ENCODE measurements around the gene STAG1. TPM values are rescaled to one million over a fixed set of nuclear protein-coding genes. Genes with fewer than 3 reads are reported as not detected.
A peak's percentile ranks its signal among the peaks of the same experiment; 100 is the strongest.

The STAG1 gene
- polyA plus RNA-seq, 1 donor from 2014 or later: 20.8 TPM

GRCh38 chr3:136703429-136703828, 48.7 kb downstream of the STAG1 start:
- Mint-ChIP-seq H3K9me3 (peaks cover 2 to 10% (median 3%) of the 10 kb centered on the region in 3 donors), H3K27ac (no peak overlapping the region), H3K4me1 (peaks cover 24 to 29% (median 27%) of the 10 kb centered on the region in 3 donors), H3K4me3 (no peak overlapping the region), H3K36me3 (peaks cover 11% of the 10 kb centered on the region), H3K27me3 (no peaks in the 10 kb centered on the region)

GRCh38 chr3:136699271-136699828, 52.8 kb downstream of the STAG1 start:
- Mint-ChIP-seq H3K4me1 (peaks cover 26 to 30% (median 28%) of the 10 kb centered on the region in 3 donors), H3K4me3 (peak overlapping the region in 1 of 4 donors; percentile 63), H3K9me3 (peaks cover 5 to 17% (median 10%) of the 10 kb centered on the region in 3 donors), H3K27ac (peak overlapping the region in 1 of 3 donors; percentile 25), H3K27me3 (no peaks in the 10 kb centered on the region), H3K36me3 (peaks cover 15% of the 10 kb centered on the region)

GRCh38 chr3:136698361-136698760, 53.8 kb downstream of the STAG1 start:
- H3K9me3 Mint-ChIP-seq: peaks cover 5 to 18% (median 10%) of the 10 kb centered on the region in 3 donors

GRCh38 chr3:136696797-136697196, 55.4 kb downstream of the STAG1 start:
- H3K27ac Mint-ChIP-seq: no peak overlapping the region
- peaks cover 7 to 21% (median 12%) of the 10 kb centered on the region in 3 donors for H3K9me3 Mint-ChIP-seq
- H3K4me3 Mint-ChIP-seq: no peak overlapping the region
- peaks cover 14% of the 10 kb centered on the region for H3K36me3 Mint-ChIP-seq
- H3K27me3 Mint-ChIP-seq: no peaks in the 10 kb centered on the region
- peaks cover 26 to 30% (median 27%) of the 10 kb centered on the region in 3 donors for H3K4me1 Mint-ChIP-seq

More at GRCh38 chr3:136698361-136698760, 53.8 kb downstream of the STAG1 start:
- Mint-ChIP-seq H3K27me3 (no peaks in the 10 kb centered on the region), H3K4me1 (peaks cover 26 to 30% (median 27%) of the 10 kb centered on the region in 3 donors), H3K4me3 (peak overlapping the region in 1 of 4 donors; percentile 42), H3K36me3 (peaks cover 15% of the 10 kb centered on the region), H3K27ac (no peak overlapping the region)

- peak overlapping the region in 2 of 4 donors; percentile 29 to 65 for H3K4me3 Mint-ChIP-seq
- peaks cover 11% of the 10 kb centered on the region for H3K36me3 Mint-ChIP-seq
- H3K27me3 Mint-ChIP-seq: no peaks in the 10 kb centered on the region
- no peak overlapping the region for H3K27ac Mint-ChIP-seq
- H3K9me3 Mint-ChIP-seq: peaks cover 7 to 21% (median 10%) of the 10 kb centered on the region in 3 donors
- H3K4me1 Mint-ChIP-seq: peaks cover 23 to 30% (median 26%) of the 10 kb centered on the region in 3 donors
Observed at GRCh38 chr3:136694321-136694720, 57.9 kb downstream of the STAG1 start.

GRCh38 chr3:136690599-136690998, 61.6 kb downstream of the STAG1 start:
- Mint-ChIP-seq H3K27me3 (no peaks in the 10 kb centered on the region), H3K4me3 (peak overlapping the region in 1 of 4 donors; percentile 81), H3K27ac (no peak overlapping the region), H3K9me3 (peaks cover 1 to 8% (median 6%) of the 10 kb centered on the region in 3 donors), H3K36me3 (peaks cover 8% of the 10 kb centered on the region), H3K4me1 (peaks cover 12 to 26% (median 21%) of the 10 kb centered on the region in 3 donors)

GRCh38 chr3:136685882-136686281, 66.3 kb downstream of the STAG1 start:
- H3K36me3 Mint-ChIP-seq: peaks cover 12% of the 10 kb centered on the region
- no peak overlapping the region for H3K27ac Mint-ChIP-seq
- H3K27me3 Mint-ChIP-seq: no peaks in the 10 kb centered on the region
- H3K4me1 Mint-ChIP-seq: peaks cover 20 to 30% (median 27%) of the 10 kb centered on the region in 3 donors
- no peaks in the 10 kb centered on the region for H3K9me3 Mint-ChIP-seq
- peak overlapping the region in 1 of 4 donors; percentile 34 for H3K4me3 Mint-ChIP-seq

GRCh38 chr3:136682740-136683312, 69.4 kb downstream of the STAG1 start:
- Mint-ChIP-seq H3K4me3 (peak overlapping the region in 1 of 4 donors; percentile 12), H3K27me3 (no peaks in the 10 kb centered on the region), H3K27ac (no peak overlapping the region), H3K36me3 (peaks cover 9% of the 10 kb centered on the region), H3K4me1 (peaks cover 14 to 21% (median 20%) of the 10 kb centered on the region in 3 donors), H3K9me3 (no peaks in the 10 kb centered on the region)

GRCh38 chr3:136678981-136679380, 73.2 kb downstream of the STAG1 start:
- Mint-ChIP-seq H3K9me3 (no peaks in the 10 kb centered on the region), H3K4me3 (no peak overlapping the region), H3K36me3 (peaks cover under 1% of the 10 kb centered on the region), H3K4me1 (peaks cover 21 to 25% (median 22%) of the 10 kb centered on the region in 3 donors), H3K27me3 (no peaks in the 10 kb centered on the region), H3K27ac (no peak overlapping the region)

GRCh38 chr3:136676009-136676408, 76.2 kb downstream of the STAG1 start:
- Mint-ChIP-seq H3K4me1 (peaks cover 25 to 35% (median 26%) of the 10 kb centered on the region in 3 donors), H3K36me3 (no peaks in the 10 kb centered on the region), H3K9me3 (no peaks in the 10 kb centered on the region), H3K27me3 (no peaks in the 10 kb centered on the region), H3K4me3 (no peak overlapping the region), H3K27ac (no peak overlapping the region)

- Mint-ChIP-seq H3K27me3 (no peaks in the 10 kb centered on the region), H3K36me3 (no peaks in the 10 kb centered on the region), H3K9me3 (no peaks in the 10 kb centered on the region), H3K4me3 (peak overlapping the region in 2 of 4 donors; percentile 29 to 51), H3K4me1 (peaks cover 25 to 34% (median 26%) of the 10 kb centered on the region in 3 donors), H3K27ac (no peak overlapping the region)
Observed at GRCh38 chr3:136675150-136675858, 76.9 kb downstream of the STAG1 start.

GRCh38 chr3:136672457-136672856, 79.7 kb downstream of the STAG1 start:
- no peak overlapping the region for H3K4me3 Mint-ChIP-seq
- no peaks in the 10 kb centered on the region for H3K27me3 Mint-ChIP-seq
- H3K9me3 Mint-ChIP-seq: no peaks in the 10 kb centered on the region
- peak overlapping the region in 1 of 3 donors; percentile 13 for H3K27ac Mint-ChIP-seq
- peaks cover 26 to 34% (median 26%) of the 10 kb centered on the region in 3 donors for H3K4me1 Mint-ChIP-seq
- H3K36me3 Mint-ChIP-seq: peaks cover 6% of the 10 kb centered on the region

GRCh38 chr3:136671921-136672320, 80.3 kb downstream of the STAG1 start:
- Mint-ChIP-seq H3K36me3 (peaks cover 6% of the 10 kb centered on the region), H3K27ac (peak overlapping the region in 1 of 3 donors; percentile 4), H3K4me3 (no peak overlapping the region), H3K27me3 (no peaks in the 10 kb centered on the region), H3K9me3 (no peaks in the 10 kb centered on the region), H3K4me1 (peaks cover 26 to 38% (median 26%) of the 10 kb centered on the region in 3 donors)

- Mint-ChIP-seq H3K36me3 (peaks cover 11% of the 10 kb centered on the region), H3K27me3 (no peaks in the 10 kb centered on the region), H3K27ac (no peak overlapping the region), H3K4me3 (no peak overlapping the region), H3K9me3 (no peaks in the 10 kb centered on the region), H3K4me1 (peaks cover 21 to 32% (median 28%) of the 10 kb centered on the region in 3 donors)
Observed at GRCh38 chr3:136670166-136670565, 82.0 kb downstream of the STAG1 start.

GRCh38 chr3:136667081-136667480, 85.1 kb downstream of the STAG1 start:
- Mint-ChIP-seq H3K27me3 (no peaks in the 10 kb centered on the region), H3K4me1 (peaks cover 14 to 30% (median 23%) of the 10 kb centered on the region in 3 donors), H3K9me3 (no peaks in the 10 kb centered on the region), H3K27ac (no peak overlapping the region), H3K4me3 (no peak overlapping the region), H3K36me3 (peaks cover 15% of the 10 kb centered on the region)

Data from IgD-negative memory B cell (primary cell).